HepG2 (cell line): ENCODE results near the gene TAF6. TPM values are rescaled to one million over a fixed set of nuclear protein-coding genes. Genes with fewer than 3 reads are reported as not detected.
A peak's percentile ranks its signal among the peaks of the same experiment; 100 is the strongest.

Experiments
- ESRRA ChIP-seq: sonication (generic); formaldehyde crosslinking; IDR thresholded peaks from 2 replicates; pipeline ENCODE4 v1.5.1; 2020; ENCODE audit warnings: mild to moderate bottlenecking, low read depth, missing genetic modification reagents
- HOXD1 ChIP-seq: sonication (generic); formaldehyde crosslinking; IDR thresholded peaks from 2 replicates; pipeline ENCODE4 v1.5.0; 2020; ENCODE audit warnings: missing genetic modification reagents
- MAZ ChIP-seq, 2 experiments: sonication (generic) in 1 of 2; formaldehyde crosslinking in 1 of 2; IDR thresholded peaks; 2 replicates each; pipeline versions ENCODE4 v1.5.0 to v1.6.1; 2012 to 2020; ENCODE audit warnings: low read depth in 2 of 2, mild to moderate bottlenecking in 2 of 2, borderline replicate concordance in 1 of 2, improper control_type of control experiment in 1 of 2, low read length in 1 of 2, missing genetic modification reagents in 1 of 2, moderate library complexity in 1 of 2
- NFE2L2 ChIP-seq: fragments of 150-350 bp; IDR thresholded peaks from 2 replicates; pipeline ENCODE4 v1.6.1; 2014; ENCODE audit warnings: low read length
- RXRA ChIP-seq: sonication (generic); formaldehyde crosslinking; IDR thresholded peaks from 2 replicates; pipeline ENCODE4 v1.5.1; 2020; ENCODE audit warnings: missing genetic modification reagents
- SAP130 ChIP-seq: IDR thresholded peaks from 2 replicates; pipeline ENCODE4 v1.6.1; 2016; ENCODE audit warnings: low read depth
- SP5 ChIP-seq: IDR thresholded peaks from 2 replicates; pipeline ENCODE4 v1.6.1; 2016; ENCODE audit warnings: low read depth, borderline replicate concordance
- STAG1 ChIP-seq: sonication (generic); formaldehyde crosslinking; IDR thresholded peaks from 2 replicates; pipeline ENCODE4 v1.4.0; 2020; ENCODE audit warnings: missing genetic modification reagents
- ZBTB38 ChIP-seq: sonication (generic); formaldehyde crosslinking; IDR thresholded peaks from 2 replicates; pipeline ENCODE4 v1.5.1; 2020; ENCODE audit warnings: mild to moderate bottlenecking, missing genetic modification reagents
- ZNF550 ChIP-seq: sonication (generic); formaldehyde crosslinking; IDR thresholded peaks from 2 replicates; pipeline ENCODE4 v1.4.0; 2020; ENCODE audit warnings: mild to moderate bottlenecking, missing genetic modification reagents, borderline replicate concordance
- ZNF562 ChIP-seq: sonication (generic); formaldehyde crosslinking; IDR thresholded peaks from 2 replicates; pipeline ENCODE4 v1.8.0; 2022; ENCODE audit warnings: missing genetic modification reagents, borderline replicate concordance
- ZNF772 ChIP-seq: sonication (generic); formaldehyde crosslinking; IDR thresholded peaks from 2 replicates; pipeline ENCODE4 v1.5.0; 2020; ENCODE audit warnings: mild to moderate bottlenecking, missing genetic modification reagents
- polyA plus RNA-seq, 8 experiments: library from polyadenylated mRNA; depleted of rRNA in 3 of 8; stranded (reverse) in 7 of 8; unstranded in 1 of 8; fragments of >200 nt; fragmentation: Illumina TruSeq in 4 of 8; extraction: Trizol in 4 of 8; gene quantifications; 2 replicates each; pipeline versions ENCODE4 v1.2.1 to v1.2.3, GENCODE V29; 2011 to 2016; ENCODE audit warnings: low read depth in 4 of 8, missing spikeins in 1 of 8, mixed read lengths in 1 of 8; ENCODE audit not compliant: insufficient read depth in 1 of 8
- total RNA-seq, 5 experiments: library from RNA; depleted of rRNA; stranded (reverse); fragments of >200 nt; fragmentation: Illumina TruSeq; extraction: Trizol; gene quantifications; 2 replicates each; pipeline ENCODE4 v1.2.3, GENCODE V29; 2016; ENCODE audit warnings: low read depth in 1 of 5
- TF ChIP-seq, protein P1 (sequence below): sonication (generic); formaldehyde crosslinking; IDR thresholded peaks from 2 replicates; pipeline ENCODE4 v1.4.0; 2020; ENCODE audit warnings: missing genetic modification reagents
- TF ChIP-seq, protein P2 (sequence below): IDR thresholded peaks from 2 replicates; pipeline ENCODE4 v1.6.1; 2016
- TF ChIP-seq, protein P3 (sequence below): sonication (generic); formaldehyde crosslinking; IDR thresholded peaks from 2 replicates; pipeline ENCODE4 v1.4.0; 2020; ENCODE audit warnings: mild to moderate bottlenecking, missing genetic modification reagents, borderline replicate concordance
- TF ChIP-seq, protein P4 (sequence below): IDR thresholded peaks from 2 replicates; pipeline ENCODE4 v1.6.1; 2016; ENCODE audit warnings: low read depth

The TAF6 gene
- total and polyA plus RNA-seq, 2 of the 13 experiments (the other 11 are each of a cell fraction or from before 2014, with no cell fraction given): 12.9 to 18.8 TPM

DNA sequence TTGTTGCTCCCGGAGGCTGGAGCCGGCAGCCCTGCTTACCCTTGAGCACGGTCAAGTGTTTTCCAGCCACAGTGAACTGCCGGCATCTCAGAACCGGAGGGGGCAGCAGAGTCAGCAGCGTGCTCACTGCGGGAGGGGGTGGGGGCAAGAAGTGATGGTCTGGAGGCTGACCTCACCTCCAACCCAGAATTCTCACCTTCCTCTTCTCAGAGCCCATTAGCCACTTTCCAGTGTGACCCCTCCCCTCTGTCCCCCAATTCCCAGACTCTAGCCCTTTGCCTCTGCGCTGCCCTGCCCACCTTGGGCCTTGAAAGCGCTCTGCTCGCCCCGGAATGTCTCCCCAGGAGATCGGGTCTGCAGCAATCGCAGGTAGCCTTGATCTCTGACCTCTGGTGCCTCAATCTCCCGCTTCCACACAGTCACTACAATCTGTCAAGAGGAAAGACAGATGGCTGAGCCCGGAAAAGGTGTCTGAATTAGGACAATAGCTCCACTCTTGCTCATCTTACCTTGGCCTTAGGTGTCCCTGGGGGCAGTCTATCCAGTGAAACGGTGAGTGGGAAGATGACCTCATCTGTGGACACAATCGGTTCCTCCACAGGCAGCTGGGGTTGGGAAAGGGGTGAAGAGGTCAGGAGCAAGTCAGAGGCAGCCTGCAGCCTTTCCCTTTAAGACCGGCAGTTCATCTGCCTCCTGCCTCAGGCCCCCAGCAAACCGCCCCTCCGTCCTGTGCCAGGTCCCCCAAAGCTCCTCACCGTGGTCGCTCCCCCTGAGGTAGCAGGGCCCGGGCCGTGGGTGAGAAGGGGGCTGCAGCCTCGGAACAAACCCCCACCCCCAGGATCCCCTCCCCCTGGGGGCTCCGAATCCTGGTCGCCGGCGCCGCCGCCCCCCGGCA, 38.4 kb upstream of the TAF6 start (continued):
- no peak for TF ChIP-seq ZNF550 (CRISPR knock-in tag)
- TF ChIP-seq NFE2L2: no peak
- 0 out of 2 replicates have a peak, but pooled peaks have one; percentile 37 for TF ChIP-seq ZBTB38 (CRISPR knock-in tag)
- TF ChIP-seq HOXD1: 0 out of 2 replicates have a peak, but pooled peaks have one; percentile 38
- peak; percentile 78; the same call in 1 of the 2 replicates for TF ChIP-seq MAZ (IDR thresholded peaks at IDR 0.05; ENCODE audit: borderline replicate concordance, low read depth, low read length)
- no peak for TF ChIP-seq MAZ (CRISPR knock-in tag; IDR thresholded peaks at IDR 0.05; ENCODE audit: low read depth)
- TF ChIP-seq, protein P1, sequence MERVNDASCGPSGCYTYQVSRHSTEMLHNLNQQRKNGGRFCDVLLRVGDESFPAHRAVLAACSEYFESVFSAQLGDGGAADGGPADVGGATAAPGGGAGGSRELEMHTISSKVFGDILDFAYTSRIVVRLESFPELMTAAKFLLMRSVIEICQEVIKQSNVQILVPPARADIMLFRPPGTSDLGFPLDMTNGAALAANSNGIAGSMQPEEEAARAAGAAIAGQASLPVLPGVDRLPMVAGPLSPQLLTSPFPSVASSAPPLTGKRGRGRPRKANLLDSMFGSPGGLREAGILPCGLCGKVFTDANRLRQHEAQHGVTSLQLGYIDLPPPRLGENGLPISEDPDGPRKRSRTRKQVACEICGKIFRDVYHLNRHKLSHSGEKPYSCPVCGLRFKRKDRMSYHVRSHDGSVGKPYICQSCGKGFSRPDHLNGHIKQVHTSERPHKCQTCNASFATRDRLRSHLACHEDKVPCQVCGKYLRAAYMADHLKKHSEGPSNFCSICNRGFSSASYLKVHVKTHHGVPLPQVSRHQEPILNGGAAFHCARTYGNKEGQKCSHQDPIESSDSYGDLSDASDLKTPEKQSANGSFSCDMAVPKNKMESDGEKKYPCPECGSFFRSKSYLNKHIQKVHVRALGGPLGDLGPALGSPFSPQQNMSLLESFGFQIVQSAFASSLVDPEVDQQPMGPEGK (CRISPR knock-in tag): peak; percentile 77
- TF ChIP-seq SAP130 (CRISPR knock-in tag): peak; percentile 66
- TF ChIP-seq, protein P2, sequence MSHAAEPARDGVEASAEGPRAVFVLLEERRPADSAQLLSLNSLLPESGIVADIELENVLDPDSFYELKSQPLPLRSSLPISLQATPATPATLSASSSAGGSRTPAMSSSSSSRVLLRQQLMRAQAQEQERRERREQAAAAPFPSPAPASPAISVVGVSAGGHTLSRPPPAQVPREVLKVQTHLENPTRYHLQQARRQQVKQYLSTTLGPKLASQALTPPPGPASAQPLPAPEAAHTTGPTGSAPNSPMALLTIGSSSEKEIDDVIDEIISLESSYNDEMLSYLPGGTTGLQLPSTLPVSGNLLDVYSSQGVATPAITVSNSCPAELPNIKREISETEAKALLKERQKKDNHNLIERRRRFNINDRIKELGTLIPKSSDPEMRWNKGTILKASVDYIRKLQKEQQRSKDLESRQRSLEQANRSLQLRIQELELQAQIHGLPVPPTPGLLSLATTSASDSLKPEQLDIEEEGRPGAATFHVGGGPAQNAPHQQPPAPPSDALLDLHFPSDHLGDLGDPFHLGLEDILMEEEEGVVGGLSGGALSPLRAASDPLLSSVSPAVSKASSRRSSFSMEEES (CRISPR knock-in tag): no peak
- TF ChIP-seq SP5 (CRISPR knock-in tag): peak; percentile 52; the same call in 1 of the 2 replicates
- TF ChIP-seq ZNF562 (CRISPR knock-in tag): no peak
- TF ChIP-seq STAG1 (CRISPR knock-in tag): no peak
- TF ChIP-seq ESRRA (CRISPR knock-in tag): no peak
- TF ChIP-seq, protein P3, sequence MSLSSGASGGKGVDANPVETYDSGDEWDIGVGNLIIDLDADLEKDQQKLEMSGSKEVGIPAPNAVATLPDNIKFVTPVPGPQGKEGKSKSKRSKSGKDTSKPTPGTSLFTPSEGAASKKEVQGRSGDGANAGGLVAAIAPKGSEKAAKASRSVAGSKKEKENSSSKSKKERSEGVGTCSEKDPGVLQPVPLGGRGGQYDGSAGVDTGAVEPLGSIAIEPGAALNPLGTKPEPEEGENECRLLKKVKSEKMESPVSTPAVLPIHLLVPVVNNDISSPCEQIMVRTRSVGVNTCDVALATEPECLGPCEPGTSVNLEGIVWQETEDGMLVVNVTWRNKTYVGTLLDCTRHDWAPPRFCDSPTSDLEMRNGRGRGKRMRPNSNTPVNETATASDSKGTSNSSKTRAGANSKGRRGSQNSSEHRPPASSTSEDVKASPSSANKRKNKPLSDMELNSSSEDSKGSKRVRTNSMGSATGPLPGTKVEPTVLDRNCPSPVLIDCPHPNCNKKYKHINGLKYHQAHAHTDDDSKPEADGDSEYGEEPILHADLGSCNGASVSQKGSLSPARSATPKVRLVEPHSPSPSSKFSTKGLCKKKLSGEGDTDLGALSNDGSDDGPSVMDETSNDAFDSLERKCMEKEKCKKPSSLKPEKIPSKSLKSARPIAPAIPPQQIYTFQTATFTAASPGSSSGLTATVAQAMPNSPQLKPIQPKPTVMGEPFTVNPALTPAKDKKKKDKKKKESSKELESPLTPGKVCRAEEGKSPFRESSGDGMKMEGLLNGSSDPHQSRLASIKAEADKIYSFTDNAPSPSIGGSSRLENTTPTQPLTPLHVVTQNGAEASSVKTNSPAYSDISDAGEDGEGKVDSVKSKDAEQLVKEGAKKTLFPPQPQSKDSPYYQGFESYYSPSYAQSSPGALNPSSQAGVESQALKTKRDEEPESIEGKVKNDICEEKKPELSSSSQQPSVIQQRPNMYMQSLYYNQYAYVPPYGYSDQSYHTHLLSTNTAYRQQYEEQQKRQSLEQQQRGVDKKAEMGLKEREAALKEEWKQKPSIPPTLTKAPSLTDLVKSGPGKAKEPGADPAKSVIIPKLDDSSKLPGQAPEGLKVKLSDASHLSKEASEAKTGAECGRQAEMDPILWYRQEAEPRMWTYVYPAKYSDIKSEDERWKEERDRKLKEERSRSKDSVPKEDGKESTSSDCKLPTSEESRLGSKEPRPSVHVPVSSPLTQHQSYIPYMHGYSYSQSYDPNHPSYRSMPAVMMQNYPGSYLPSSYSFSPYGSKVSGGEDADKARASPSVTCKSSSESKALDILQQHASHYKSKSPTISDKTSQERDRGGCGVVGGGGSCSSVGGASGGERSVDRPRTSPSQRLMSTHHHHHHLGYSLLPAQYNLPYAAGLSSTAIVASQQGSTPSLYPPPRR (CRISPR knock-in tag): peak; percentile 43; the same call in 1 of the 2 replicates
- TF ChIP-seq, protein P4, sequence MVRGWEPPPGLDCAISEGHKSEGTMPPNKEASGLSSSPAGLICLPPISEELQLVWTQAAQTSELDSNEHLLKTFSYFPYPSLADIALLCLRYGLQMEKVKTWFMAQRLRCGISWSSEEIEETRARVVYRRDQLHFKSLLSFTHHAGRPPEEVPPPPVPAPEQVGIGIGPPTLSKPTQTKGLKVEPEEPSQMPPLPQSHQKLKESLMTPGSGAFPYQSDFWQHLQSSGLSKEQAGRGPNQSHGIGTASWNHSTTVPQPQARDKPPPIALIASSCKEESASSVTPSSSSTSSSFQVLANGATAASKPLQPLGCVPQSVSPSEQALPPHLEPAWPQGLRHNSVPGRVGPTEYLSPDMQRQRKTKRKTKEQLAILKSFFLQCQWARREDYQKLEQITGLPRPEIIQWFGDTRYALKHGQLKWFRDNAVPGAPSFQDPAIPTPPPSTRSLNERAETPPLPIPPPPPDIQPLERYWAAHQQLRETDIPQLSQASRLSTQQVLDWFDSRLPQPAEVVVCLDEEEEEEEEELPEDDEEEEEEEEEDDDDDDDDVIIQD (CRISPR knock-in tag): 0 out of 2 replicates have a peak, but pooled peaks have one; percentile 48
- peak; percentile 54; the same call in 1 of the 2 replicates for TF ChIP-seq ZNF772 (CRISPR knock-in tag)
- TF ChIP-seq RXRA (CRISPR knock-in tag): peak; percentile 94
